MM.1S (cell line): Measurements from ENCODE around the gene GAPT.
A peak's percentile ranks its signal among the peaks of the same experiment; 100 is the strongest.

ENCODE experiments used
- DNase-seq: peaks from one replicate; pipeline ENCODE4 v3.0.0-alpha.2; 2015
- H2AFZ ChIP-seq: fragments of 300-600 bp; sonication (generic); 2 replicates; pipeline ENCODE4 v1.6.0; 2016; ENCODE audit warnings: antibody characterized with exemption, low read length
- H3F3A ChIP-seq: fragments of 300-600 bp; sonication (generic); 2 replicates; pipeline ENCODE4 v1.6.1; 2016; ENCODE audit warnings: mild to moderate bottlenecking, antibody characterized with exemption, low read length, moderate library complexity, mixed read lengths; ENCODE audit not compliant: insufficient read depth
- H3K27ac ChIP-seq: fragments of 300-600 bp; sonication (generic); 2 replicates; pipeline ENCODE4 v1.5.1; 2016; ENCODE audit warnings: mild to moderate bottlenecking, low read length
- H3K27me3 ChIP-seq: fragments of 300-600 bp; sonication (generic); replicated peaks from 2 replicates; pipeline ENCODE4 v1.6.0; 2016; ENCODE audit warnings: low read length; ENCODE audit not compliant: insufficient read depth
- H3K36me3 ChIP-seq: fragments of 300-600 bp; sonication (generic); replicated peaks from 2 replicates; pipeline ENCODE4 v1.6.1; 2016; ENCODE audit warnings: mild to moderate bottlenecking, low read length, mixed read lengths; ENCODE audit not compliant: insufficient read depth
- H3K4me1 ChIP-seq: fragments of 300-600 bp; sonication (generic); 2 replicates; pipeline ENCODE4 v1.6.1; 2016; ENCODE audit warnings: low read length, mixed read lengths
- H3K4me2 ChIP-seq: fragments of 300-600 bp; sonication (generic); 2 replicates; pipeline ENCODE4 v1.6.0; 2016; ENCODE audit warnings: low read depth, low read length
- H3K4me3 ChIP-seq: fragments of 300-600 bp; sonication (generic); 2 replicates; pipeline ENCODE4 v1.5.1; 2016; ENCODE audit warnings: low read length, mixed read lengths
- H3K79me2 ChIP-seq: fragments of 300-600 bp; sonication (generic); 2 replicates; pipeline ENCODE4 v1.6.1; 2016; ENCODE audit warnings: mixed run types, low read length, mixed read lengths
- H3K9ac ChIP-seq: fragments of 300-600 bp; sonication (generic); 2 replicates; pipeline ENCODE4 v1.6.1; 2016; ENCODE audit warnings: low read length, mixed read lengths
- H3K9me2 ChIP-seq: fragments of 300-600 bp; sonication (generic); replicated peaks from 2 replicates; pipeline ENCODE4 v1.6.1; 2016; ENCODE audit warnings: mild to moderate bottlenecking, low read length, mixed read lengths; ENCODE audit not compliant: insufficient read depth
- H3K9me3 ChIP-seq: fragments of 300-600 bp; sonication (generic); replicated peaks from 2 replicates; pipeline ENCODE4 v1.6.1; 2016; ENCODE audit warnings: mild to moderate bottlenecking, low read length, mixed read lengths; ENCODE audit not compliant: insufficient read depth
- H4K20me1 ChIP-seq: fragments of 300-600 bp; sonication (generic); 2 replicates; pipeline ENCODE4 v1.6.1; 2016; ENCODE audit warnings: mild to moderate bottlenecking, low read length, moderate library complexity, mixed read lengths; ENCODE audit not compliant: insufficient read depth
- CTCF ChIP-seq: fragments of 300-600 bp; sonication (generic); IDR thresholded peaks from 2 replicates; pipeline ENCODE4 v1.5.1; 2016; ENCODE audit warnings: antibody characterized with exemption, low read length, mixed read lengths
- EZH2 ChIP-seq: fragments of 300-600 bp; sonication (generic); optimal IDR thresholded peaks from 2 replicates; pipeline ENCODE3; 2017; ENCODE audit warnings: low read depth, mild to moderate bottlenecking, antibody characterized with exemption, low read length, mixed read lengths
- EZH2phosphoT487 ChIP-seq: fragments of 300-600 bp; sonication (generic); IDR thresholded peaks from 2 replicates; pipeline ENCODE4 v1.6.1; 2018; ENCODE audit warnings: antibody characterized with exemption, low read length

Gene GAPT

GRCh38 chr5:58498340-58498942 is 7.2 kb downstream of the GAPT start:
- H3K27ac ChIP-seq: no peak overlapping the region
- no peaks in the 10 kb centered on the region for H4K20me1 ChIP-seq
- no peaks in the 10 kb centered on the region for H3K79me2 ChIP-seq
- H3K9me2 ChIP-seq: no peaks in the 10 kb centered on the region
- H3K27me3 ChIP-seq: no peaks in the 10 kb centered on the region
- no peak overlapping the region for H3K4me2 ChIP-seq
- H3K36me3 ChIP-seq: no peaks in the 10 kb centered on the region
- TF ChIP-seq EZH2 (no peak), CTCF (peak; percentile 54), EZH2phosphoT487 (no peak)
- no peaks in the 10 kb centered on the region for H3K9me3 ChIP-seq
- no peak overlapping the region for H3K4me3 ChIP-seq
- no peak overlapping the region for H2AFZ ChIP-seq
- no peak for DNase-seq
- H3F3A ChIP-seq: no peaks in the 10 kb centered on the region
- no peak overlapping the region for H3K9ac ChIP-seq
- no peaks in the 10 kb centered on the region for H3K4me1 ChIP-seq

- no peak for DNase-seq
- Histone ChIP-seq H3F3A (no peaks in the 10 kb centered on the region), H4K20me1 (no peaks in the 10 kb centered on the region), H3K9me3 (no peaks in the 10 kb centered on the region), H3K4me3 (no peak overlapping the region), H3K36me3 (no peaks in the 10 kb centered on the region), H3K4me1 (no peaks in the 10 kb centered on the region), H3K4me2 (no peak overlapping the region), H3K9ac (no peak overlapping the region), H3K79me2 (no peaks in the 10 kb centered on the region), H3K9me2 (no peaks in the 10 kb centered on the region), H3K27me3 (no peaks in the 10 kb centered on the region), H2AFZ (no peak overlapping the region), H3K27ac (no peak overlapping the region)
- TF ChIP-seq EZH2phosphoT487 (no peak), EZH2 (no peak), CTCF (no peak)
These were observed 8.0 kb downstream of the GAPT start for GRCh38 chr5:58499231-58499630.

- Histone ChIP-seq H3F3A (no peaks in the 10 kb centered on the region), H3K9me3 (no peaks in the 10 kb centered on the region), H4K20me1 (no peaks in the 10 kb centered on the region), H3K4me3 (no peak overlapping the region), H3K27ac (no peak overlapping the region), H3K79me2 (no peaks in the 10 kb centered on the region), H3K9ac (no peak overlapping the region), H3K4me2 (no peak overlapping the region), H3K4me1 (no peaks in the 10 kb centered on the region), H3K36me3 (no peaks in the 10 kb centered on the region), H3K9me2 (no peaks in the 10 kb centered on the region), H3K27me3 (no peaks in the 10 kb centered on the region), H2AFZ (no peak overlapping the region)
- no peak for TF ChIP-seq CTCF
- no peak for TF ChIP-seq EZH2phosphoT487
- no peak for TF ChIP-seq EZH2
- DNase-seq: no peak
These were observed 8.7 kb downstream of the GAPT start for GRCh38 chr5:58499941-58500340.
